Fibroblast of pulmonary artery (primary cell): ENCODE results near the gene PRPS1.
A peak's percentile ranks its signal among the peaks of the same experiment; 100 is the strongest.

Experiments used
- DNase-seq: peaks from one replicate; pipeline ENCODE4 v3.0.0-alpha.2; 2010; ENCODE audit warnings: low read depth
- H3K4me3 ChIP-seq: replicated peaks from 2 replicates; pipeline ENCODE4 v1.5.1; 2011; ENCODE audit warnings: low read depth, mild to moderate bottlenecking, control low read depth, low read length, moderate library complexity
- TF ChIP-seq, protein P1 (sequence below): IDR thresholded peaks from 2 replicates; pipeline ENCODE4 v1.5.1; 2011; ENCODE audit warnings: mild to moderate bottlenecking, control low read depth, low read length, inconsistent platforms; ENCODE audit errors: missing control alignments

PRPS1 gene

GRCh38 chrX:107629540-107629909 is 1.2 kb downstream of the PRPS1 start:
- TF ChIP-seq, protein P1, sequence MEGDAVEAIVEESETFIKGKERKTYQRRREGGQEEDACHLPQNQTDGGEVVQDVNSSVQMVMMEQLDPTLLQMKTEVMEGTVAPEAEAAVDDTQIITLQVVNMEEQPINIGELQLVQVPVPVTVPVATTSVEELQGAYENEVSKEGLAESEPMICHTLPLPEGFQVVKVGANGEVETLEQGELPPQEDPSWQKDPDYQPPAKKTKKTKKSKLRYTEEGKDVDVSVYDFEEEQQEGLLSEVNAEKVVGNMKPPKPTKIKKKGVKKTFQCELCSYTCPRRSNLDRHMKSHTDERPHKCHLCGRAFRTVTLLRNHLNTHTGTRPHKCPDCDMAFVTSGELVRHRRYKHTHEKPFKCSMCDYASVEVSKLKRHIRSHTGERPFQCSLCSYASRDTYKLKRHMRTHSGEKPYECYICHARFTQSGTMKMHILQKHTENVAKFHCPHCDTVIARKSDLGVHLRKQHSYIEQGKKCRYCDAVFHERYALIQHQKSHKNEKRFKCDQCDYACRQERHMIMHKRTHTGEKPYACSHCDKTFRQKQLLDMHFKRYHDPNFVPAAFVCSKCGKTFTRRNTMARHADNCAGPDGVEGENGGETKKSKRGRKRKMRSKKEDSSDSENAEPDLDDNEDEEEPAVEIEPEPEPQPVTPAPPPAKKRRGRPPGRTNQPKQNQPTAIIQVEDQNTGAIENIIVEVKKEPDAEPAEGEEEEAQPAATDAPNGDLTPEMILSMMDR, result peak; percentile 39

DNA sequence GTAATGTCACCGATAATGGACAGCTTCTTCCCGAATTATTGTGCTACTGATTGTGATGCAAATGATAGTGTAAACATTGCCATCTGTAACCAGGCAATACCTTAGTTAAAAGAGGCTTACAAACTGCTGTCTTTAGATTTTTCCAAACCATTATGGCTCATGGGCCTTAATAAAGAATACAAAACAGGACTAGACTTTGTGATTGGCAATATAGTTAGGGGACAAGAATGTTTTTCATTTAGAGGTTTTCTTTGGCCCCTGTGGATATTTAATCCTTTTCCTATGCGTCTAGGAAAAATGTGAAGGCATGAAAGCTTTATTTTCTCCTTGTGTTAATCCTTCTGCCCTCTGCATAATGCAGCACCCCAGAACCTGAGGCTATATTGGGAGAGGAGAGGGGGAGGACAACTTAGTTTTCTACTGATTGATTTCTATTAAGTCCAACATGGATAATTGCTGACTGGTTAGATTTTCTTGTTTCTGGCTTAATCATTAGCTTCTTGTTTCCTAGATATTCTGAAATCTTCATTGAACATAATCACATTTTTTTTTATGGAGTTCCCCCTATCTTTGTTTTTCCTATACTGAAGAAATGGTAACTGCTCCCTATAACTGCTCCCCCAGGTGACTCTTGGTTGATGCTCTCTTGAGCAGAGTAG is 1.9 kb downstream of the PRPS1 start:
- TF ChIP-seq, protein P1, result no peak
- no peak for DNase-seq
- H3K4me3 ChIP-seq, result peak overlapping the region; percentile 76

More at GRCh38 chrX:107629540-107629909, 1.2 kb downstream of the PRPS1 start:
- peak; percentile 32 for DNase-seq
- H3K4me3 ChIP-seq, result peak overlapping the region; percentile 76

- DNase-seq, result no peak
- TF ChIP-seq, protein P1, result no peak
- H3K4me3 ChIP-seq, result no peak overlapping the region
Measured at GRCh38 chrX:107632346-107632745, 4.0 kb downstream of the PRPS1 start.

- DNase-seq, result no peak
Measured at GRCh38 chrX:107646735-107647134, 18.4 kb downstream of the PRPS1 start.

GRCh38 chrX:107648332-107648731 is 20.0 kb downstream of the PRPS1 start:
- TF ChIP-seq, protein P1, result no peak
- DNase-seq, result no peak
- H3K4me3 ChIP-seq, result no peak overlapping the region

More at GRCh38 chrX:107646735-107647134, 18.4 kb downstream of the PRPS1 start:
- TF ChIP-seq, protein P1, result no peak
- H3K4me3 ChIP-seq, result no peak overlapping the region

DNA sequence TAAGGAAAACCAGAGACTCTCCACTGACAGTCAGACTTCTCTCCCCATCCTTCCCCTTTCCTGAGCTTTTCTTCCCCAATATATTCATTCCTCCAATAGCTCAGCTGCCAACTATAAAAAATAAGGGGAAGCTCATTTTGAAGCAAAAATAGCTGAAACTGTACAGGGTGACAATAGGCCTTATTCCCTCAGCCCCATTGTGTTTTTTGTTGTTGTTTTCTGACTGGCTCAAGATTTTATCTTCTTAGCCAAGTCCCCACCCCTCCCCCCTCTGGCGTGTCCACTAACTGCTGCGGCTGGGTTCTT is 26.2 kb downstream of the PRPS1 start:
- no peak for DNase-seq
- H3K4me3 ChIP-seq, result no peak overlapping the region
- TF ChIP-seq, protein P1, result no peak

DNA sequence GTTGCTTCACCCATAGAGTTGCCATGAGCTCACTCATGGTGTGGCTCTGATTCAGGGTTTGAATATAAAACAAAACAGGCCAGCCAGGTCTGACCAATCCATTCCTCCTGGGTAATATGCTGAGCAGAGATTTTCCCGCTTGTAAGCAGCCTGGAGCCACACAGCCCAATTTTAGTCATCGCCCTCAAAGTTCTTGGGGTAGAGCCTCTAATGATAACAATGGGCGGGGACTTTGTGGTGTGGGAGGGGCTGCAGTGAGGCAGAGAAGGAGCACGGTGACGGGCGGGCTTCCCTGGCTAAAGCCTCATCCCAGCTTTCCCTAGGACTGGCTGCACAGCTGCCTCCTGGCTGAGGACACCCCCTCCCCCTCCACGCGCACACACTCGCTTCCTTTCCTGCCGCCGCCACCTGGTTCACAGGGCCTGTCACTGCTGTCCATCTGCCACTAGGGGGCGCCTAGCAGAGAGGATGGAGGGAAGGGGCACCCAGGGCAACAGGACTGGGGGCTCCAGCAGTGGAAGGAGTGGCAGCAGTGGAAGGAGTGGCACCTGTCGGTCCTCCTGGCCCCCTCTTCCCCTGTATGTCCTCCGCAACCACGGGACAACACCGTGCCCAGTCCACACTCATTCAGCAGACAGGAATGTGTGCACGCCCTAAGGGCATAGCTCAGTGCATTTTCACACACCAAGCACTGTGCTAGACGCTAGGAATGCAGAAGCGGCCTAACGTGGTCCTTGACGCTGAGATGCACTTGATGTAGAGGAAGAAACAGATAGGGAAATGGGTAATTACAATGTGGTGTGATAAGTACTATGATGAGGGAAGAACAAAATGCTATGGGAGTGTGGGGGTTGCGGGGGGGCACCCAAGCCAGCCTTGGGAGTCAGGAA is 26.8 kb downstream of the PRPS1 start:
- TF ChIP-seq, protein P1, result peak; percentile 64
- peak; percentile 80 for DNase-seq
- H3K4me3 ChIP-seq, result peak overlapping the region; percentile 10
